ENCODE results near the gene CDH4.
"Not testable (repeated sequence)": the region's sequence is repeated elsewhere in the genome, so short reads cannot be mapped to it uniquely, and the experiment has no call there.

CDH4 gene

DNA sequence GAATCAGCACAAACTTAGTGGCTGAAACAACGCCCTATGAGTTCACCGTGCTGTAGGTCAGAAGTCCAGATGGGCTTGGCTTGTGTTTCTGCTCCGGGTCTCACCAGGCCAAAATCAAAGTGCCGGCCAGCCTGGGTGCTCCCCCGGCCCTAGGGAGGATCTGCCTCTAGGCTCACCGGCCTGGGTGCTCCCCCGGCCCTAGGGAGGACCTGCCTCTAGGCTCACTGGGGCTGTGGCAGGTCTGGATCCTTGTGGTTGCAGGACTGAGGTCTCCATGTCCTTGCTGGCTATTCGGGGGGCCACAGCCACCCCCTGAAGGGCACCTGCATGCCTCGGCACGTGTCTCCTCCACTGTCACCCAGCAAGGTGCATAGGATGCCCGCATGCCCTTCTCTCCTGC is 597.3 kb downstream of the CDH4 start:
- TF ChIP-seq, protein P1, sequence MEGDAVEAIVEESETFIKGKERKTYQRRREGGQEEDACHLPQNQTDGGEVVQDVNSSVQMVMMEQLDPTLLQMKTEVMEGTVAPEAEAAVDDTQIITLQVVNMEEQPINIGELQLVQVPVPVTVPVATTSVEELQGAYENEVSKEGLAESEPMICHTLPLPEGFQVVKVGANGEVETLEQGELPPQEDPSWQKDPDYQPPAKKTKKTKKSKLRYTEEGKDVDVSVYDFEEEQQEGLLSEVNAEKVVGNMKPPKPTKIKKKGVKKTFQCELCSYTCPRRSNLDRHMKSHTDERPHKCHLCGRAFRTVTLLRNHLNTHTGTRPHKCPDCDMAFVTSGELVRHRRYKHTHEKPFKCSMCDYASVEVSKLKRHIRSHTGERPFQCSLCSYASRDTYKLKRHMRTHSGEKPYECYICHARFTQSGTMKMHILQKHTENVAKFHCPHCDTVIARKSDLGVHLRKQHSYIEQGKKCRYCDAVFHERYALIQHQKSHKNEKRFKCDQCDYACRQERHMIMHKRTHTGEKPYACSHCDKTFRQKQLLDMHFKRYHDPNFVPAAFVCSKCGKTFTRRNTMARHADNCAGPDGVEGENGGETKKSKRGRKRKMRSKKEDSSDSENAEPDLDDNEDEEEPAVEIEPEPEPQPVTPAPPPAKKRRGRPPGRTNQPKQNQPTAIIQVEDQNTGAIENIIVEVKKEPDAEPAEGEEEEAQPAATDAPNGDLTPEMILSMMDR (IDR thresholded peaks at IDR 0.05; ENCODE audit: control insufficient read depth, extremely low read depth, insufficient read depth): no peak
- no peak overlapping the region for H3K4me3 ChIP-seq (ENCODE audit: low read depth, low read length)
- no peak for DNase-seq (ENCODE audit: low read depth)

DNA sequence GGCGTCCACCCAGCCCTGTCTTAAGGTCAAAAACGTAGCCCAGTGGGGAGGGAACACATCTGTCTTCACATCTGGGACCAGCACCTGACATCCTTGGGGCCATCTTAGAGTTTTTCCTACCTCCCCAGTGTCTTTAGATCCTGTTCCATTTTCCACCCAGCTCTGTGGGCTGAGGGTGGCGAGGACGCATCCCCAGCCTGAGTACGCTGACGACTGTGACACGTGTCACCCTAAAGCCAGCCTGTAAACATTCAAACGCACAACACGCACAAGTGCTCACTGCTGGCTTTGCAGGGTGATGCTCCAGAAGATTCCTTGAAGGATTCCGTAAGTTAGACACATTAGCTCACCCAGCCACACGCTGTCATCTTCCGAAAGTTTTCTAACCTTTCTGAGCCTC is 597.8 kb downstream of the CDH4 start:
- no peak overlapping the region for H3K4me3 ChIP-seq (ENCODE audit: low read depth, low read length)
- no peak for DNase-seq (ENCODE audit: low read depth)
- TF ChIP-seq, protein P1 (IDR thresholded peaks at IDR 0.05; ENCODE audit: control insufficient read depth, extremely low read depth, insufficient read depth): no peak

DNA sequence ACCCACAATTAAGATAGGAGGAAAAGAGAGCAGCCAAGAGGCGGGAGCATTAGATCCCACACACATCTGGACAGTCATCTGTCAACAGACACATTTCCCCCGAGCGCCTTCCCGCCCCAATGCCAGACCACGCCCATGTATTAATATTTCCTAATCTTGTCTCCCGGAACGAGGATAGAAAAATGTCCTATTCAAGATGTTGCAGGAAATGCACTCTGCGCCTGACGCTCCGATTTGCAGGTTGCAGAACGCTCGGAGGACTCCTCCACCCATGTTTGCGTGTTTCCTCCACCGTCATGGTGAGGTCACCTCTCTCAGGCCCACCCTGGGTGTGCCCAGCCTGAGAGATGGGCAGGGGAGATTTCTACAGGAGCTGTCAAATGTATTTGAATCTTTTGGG is 598.4 kb downstream of the CDH4 start:
- no peak overlapping the region for H3K4me3 ChIP-seq (ENCODE audit: low read depth, low read length)
- TF ChIP-seq, protein P1 (IDR thresholded peaks at IDR 0.05; ENCODE audit: control insufficient read depth, extremely low read depth, insufficient read depth): no peak
- DNase-seq (ENCODE audit: low read depth): no peak

DNA sequence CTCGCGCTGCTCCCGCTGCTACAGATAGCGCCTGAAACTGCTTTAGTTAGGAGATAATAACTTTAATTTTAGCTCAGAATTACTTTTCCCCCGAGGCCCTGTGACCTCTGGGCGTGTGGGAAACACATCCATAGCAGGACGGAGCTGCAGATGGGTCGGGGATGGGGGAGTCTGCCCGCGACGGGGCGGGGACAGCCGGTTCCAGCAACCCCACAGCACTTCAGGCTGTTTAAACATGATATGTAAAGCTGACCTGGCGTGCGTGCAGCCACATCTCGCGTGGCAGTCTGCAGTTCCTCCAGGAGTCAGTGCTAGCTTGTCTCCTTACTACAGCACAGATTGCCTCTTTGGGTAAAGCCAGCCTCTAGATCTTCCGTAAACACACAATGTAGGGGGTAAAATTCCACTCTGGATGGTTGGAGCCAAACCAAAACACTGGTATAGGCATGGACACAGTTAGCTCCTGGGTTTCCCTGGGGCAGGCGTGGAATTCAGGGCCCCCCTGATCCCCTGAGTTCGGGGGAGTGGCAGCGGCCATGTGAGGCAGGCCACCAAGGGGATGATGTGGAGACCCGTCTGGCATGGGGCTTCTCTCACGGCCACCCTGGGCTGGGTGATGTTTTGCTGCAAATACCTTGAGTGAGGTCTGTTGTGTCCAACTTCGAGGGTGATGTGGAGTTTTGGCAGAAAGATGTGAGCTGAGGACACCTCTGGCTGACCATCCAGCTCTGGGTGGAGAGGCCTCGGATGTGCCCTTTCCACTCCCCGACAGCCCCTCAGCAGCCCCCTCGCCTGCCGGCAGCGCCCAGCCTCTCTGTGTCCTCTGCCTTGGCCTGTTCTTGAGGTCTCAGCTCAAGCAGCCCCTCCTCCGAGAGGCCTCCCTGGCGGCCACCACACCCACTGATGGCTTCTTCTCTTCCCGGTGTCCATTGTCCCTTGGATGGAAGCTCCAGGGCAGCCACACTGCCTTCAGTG is 599.2 kb downstream of the CDH4 start:
- TF ChIP-seq, protein P1 (IDR thresholded peaks at IDR 0.05; ENCODE audit: control insufficient read depth, extremely low read depth, insufficient read depth): no peak
- H3K4me3 ChIP-seq (ENCODE audit: low read depth, low read length): no peak overlapping the region
- DNase-seq (ENCODE audit: low read depth): no peak

DNA sequence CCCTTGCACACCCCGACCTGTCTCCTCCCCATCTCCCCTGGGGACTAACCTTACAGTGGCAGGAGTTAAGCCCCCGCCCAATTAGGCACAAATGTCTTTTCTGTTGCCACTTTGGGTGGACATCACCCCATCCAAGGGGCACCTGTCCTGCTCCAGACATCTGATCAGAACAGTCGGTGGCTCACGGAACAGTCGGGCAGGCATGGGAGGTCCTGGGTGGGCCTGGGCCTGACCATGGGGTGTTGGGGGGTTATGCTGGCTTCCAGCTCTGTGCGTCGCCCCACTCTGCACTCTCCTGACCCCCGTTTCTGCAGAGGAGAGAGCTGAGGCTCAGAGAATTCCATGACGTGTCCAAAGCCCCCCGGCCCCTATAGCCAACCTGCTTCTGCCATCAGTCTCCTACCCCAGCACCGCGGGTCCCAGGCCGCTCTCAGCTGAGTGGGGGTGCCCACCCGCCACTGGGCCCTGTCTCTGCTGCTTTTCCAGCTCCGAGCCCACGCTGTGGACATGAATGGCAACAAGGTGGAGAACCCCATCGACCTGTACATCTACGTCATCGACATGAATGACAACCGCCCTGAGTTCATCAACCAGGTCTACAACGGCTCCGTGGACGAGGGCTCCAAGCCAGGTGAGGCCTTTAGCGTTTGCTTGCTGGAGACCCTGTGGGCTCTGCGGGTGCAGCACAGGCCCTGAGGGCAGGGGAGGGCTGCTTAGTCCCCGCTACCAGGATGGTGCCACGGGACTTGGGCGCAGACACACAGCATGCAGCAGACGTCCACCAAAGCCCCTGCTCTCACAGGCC is 600.4 kb downstream of the CDH4 start:
- TF ChIP-seq, protein P1 (IDR thresholded peaks at IDR 0.05; ENCODE audit: control insufficient read depth, extremely low read depth, insufficient read depth): no peak
- H3K4me3 ChIP-seq (ENCODE audit: low read depth, low read length): no peak overlapping the region
- DNase-seq (ENCODE audit: low read depth): no peak

DNA sequence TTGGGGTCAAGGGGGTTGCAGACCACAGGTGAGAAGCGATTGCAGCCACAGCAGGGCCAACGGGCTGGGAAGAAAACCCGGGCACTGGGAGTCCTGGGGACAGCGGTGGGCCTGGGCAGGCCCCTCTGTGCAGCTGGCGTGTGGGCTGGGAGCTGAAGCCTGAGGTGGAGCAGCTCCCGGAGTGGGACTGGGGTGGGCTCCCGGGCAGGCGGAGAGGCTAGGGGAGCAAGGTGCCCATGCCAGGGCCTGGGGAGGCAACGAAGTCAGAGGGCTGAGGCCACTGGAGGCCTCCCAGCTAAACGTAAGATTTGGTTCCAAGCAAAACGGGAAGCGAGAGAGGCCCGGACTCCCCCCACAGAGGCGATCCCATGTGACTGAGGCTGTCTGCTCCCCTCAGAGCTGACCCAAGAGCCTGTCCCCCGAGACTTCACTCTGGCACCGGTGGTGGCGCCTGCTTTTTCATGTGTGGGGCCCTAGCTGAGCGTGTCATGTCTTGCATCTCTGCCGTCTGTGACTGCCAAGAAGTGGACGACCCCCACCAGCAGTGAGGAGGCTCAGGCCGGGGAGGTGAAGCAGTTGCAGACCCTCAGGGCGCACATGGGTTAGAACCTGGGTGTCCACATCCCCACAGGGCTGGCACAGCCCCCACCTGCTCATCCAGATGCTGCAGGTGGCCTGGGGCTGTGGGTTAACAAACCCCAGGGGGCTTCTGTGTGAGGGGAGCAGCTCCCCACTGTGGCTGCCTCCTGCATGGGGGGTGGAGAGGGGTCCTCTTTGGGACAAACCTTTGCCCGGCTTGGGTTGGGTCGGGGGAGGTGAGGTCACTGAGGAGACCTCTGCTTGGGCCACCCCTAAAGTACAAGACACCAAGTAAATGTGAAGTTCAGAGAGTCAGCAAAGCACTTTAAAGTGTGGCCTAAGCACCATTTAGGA is 601.3 kb downstream of the CDH4 start:
- no peak overlapping the region for H3K4me3 ChIP-seq (ENCODE audit: low read depth, low read length)
- DNase-seq (ENCODE audit: low read depth): no peak
- TF ChIP-seq, protein P1 (IDR thresholded peaks at IDR 0.05; ENCODE audit: control insufficient read depth, extremely low read depth, insufficient read depth): no peak

DNA sequence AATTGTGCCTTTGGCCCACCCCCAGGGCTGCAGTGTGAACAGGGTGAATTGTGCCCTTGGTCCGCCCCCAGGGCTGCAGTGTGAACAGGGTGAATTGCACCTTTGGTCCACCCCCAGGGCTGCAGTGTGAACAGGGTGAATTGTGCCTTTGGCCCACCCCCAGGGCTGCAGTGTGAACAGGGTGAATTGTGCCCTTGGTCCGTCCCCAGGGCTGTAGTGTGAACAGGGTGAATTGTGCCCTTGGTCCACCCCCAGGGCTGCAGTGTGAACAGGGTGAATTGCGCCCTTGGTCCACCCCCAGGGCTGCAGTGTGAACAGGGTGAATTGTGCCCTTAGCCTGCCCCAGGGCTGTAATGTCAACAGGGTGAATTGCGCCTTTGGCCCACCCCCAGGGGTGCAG is 602.5 kb downstream of the CDH4 start:
- not testable (repeated sequence) for DNase-seq (ENCODE audit: low read depth); H3K4me3 ChIP-seq (ENCODE audit: low read depth, low read length)

Data from LNCaP clone FGC (cell line).